Activated naive CD4-positive, alpha-beta T cell treated with anti-CD3 and anti-CD28 coated beads, Interleukin-2, amount 10 ng/mL, durations not matched to agents 7 days and 5 days (primary cell): ENCODE measurements around the gene MAP3K5.

Experiments
- CTCF ChIA-PET: fragments of 350-600 bp; sonication (Branson Sonifier 250); formaldehyde crosslinking; loops from one replicate; lab custom pipeline; 2021; ENCODE audit warnings: antibody characterized with exemption; lab: Charles Lee
- DNase-seq: peaks from one replicate; pipeline ENCODE4 v3.0.0-alpha.2; 2020
- H3K27ac Mint-ChIP-seq: one replicate; pipeline ENCODE4 v1.8.0; 2021; ENCODE audit warnings: mild to moderate bottlenecking, moderate library complexity, mixed read lengths
- H3K27me3 Mint-ChIP-seq: one replicate; pipeline ENCODE4 v1.8.0; 2021; ENCODE audit warnings: mild to moderate bottlenecking, mixed read lengths
- H3K36me3 Mint-ChIP-seq: one replicate; pipeline ENCODE4 v1.8.0; 2021; ENCODE audit warnings: mixed read lengths
- H3K4me1 Mint-ChIP-seq: one replicate; pipeline ENCODE4 v1.8.0; 2021; ENCODE audit warnings: mixed read lengths
- H3K4me3 Mint-ChIP-seq: one replicate; pipeline ENCODE4 v1.8.0; 2021; ENCODE audit warnings: mild to moderate bottlenecking, moderate library complexity, mixed read lengths
- H3K9me3 Mint-ChIP-seq: one replicate; pipeline ENCODE4 v1.8.0; 2021; ENCODE audit warnings: mixed read lengths

MAP3K5 gene

DNA sequence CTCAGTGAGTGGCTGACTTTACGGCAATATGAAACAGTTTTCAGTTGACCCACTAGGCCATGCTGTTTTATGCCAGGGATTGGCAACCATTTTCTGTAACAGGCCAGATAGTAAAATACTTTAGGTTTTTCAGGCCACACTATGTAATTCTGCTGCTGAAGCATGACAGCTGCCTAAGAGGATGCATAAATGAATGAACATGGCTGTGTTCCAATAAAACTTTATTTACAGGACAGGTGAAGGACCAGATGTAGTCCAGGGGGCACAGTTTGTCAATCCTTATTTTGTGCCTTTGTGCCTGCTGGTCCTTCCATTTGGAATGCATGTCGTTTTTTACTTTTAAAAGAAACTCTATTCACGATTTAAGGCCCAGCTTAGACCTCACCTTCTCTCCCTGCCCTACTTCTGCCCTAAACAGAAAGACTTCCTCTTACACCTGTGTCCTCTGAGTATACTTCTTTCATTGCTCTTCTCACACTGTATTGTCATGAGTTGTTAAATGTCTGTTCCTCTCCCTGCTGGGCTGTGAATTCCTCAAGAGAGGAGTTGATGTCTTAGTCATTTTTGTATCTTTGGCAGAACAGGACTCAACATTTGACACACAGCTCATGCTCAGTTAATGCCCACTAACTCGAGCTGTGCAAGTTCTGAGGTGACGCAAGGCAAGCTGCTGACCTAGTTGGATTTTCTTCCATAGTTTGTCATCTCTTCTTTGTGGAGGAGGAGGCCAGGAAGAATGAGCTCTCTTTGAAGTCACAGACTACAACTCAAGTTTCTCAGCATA, 152.0 kb downstream of the MAP3K5 start:
- Mint-ChIP-seq H3K36me3 (peaks cover 16% of the 10 kb centered on the region), H3K27me3 (no peaks in the 10 kb centered on the region), H3K4me3 (no peak overlapping the region), H3K4me1 (peaks cover 5% of the 10 kb centered on the region), H3K27ac (no peak overlapping the region), H3K9me3 (no peaks in the 10 kb centered on the region)
- CTCF ChIA-PET = interaction anchor here (1.3 to 10.8 kb wide), 2 partner anchors 59 to 148 kb away, joined by 4 to 426 read pairs; partner anchors contain the start of gene MAP3K5
- DNase-seq = no peak

DNA sequence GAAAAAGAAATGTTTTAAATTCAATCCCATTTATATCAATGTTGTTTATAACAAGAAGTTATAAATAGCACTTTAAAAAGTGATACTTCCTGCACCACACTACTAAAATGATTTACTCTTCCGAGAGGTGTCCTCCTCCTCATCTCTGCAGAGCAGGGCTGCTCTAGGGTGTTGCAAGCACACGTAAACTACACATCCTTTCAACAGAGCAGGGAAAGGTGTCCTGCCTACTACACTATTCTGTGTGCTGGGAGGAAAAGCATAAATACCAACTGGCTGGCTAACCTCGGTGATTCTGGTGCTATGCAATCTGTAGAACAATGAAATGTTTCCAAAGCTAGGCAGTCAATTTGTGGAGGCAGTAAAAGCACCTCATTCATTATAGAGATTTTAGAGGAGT, 152.6 kb downstream of the MAP3K5 start:
- Mint-ChIP-seq H3K27ac (no peak overlapping the region), H3K4me1 (peaks cover 5% of the 10 kb centered on the region), H3K36me3 (peaks cover 19% of the 10 kb centered on the region), H3K4me3 (no peak overlapping the region), H3K9me3 (no peaks in the 10 kb centered on the region), H3K27me3 (no peaks in the 10 kb centered on the region)
- CTCF ChIA-PET = interaction anchor here (10.8 kb wide), 1 partner anchor 149 kb away, joined by 426 read pairs; the partner anchor contains the start of gene MAP3K5
- no peak for DNase-seq

DNA sequence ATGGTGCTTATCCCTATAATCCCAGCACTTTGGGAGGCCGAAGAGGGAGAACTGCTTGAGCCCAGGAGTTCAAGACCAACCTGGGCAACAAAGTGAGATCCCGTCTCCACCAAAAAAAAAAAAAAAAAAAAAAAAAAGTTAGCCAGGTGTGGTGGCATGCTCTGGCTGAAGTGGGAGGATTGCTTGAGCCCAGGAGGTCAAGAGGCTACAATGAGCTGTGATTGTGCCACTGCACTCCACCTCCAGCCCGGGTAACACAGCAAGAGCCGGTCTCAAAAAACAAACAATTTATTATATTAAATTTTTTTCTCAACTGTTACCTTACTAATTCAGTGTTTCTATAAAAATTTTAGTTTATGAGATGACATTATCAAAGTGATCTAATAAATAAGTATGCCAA, 156.7 kb downstream of the MAP3K5 start:
- Mint-ChIP-seq H3K36me3 (peaks cover 39% of the 10 kb centered on the region), H3K4me1 (peaks cover 11% of the 10 kb centered on the region), H3K27ac (no peak overlapping the region), H3K27me3 (no peaks in the 10 kb centered on the region), H3K4me3 (no peak overlapping the region), H3K9me3 (no peaks in the 10 kb centered on the region)
- no peak for DNase-seq
- CTCF ChIA-PET = interaction anchor here (1.2 to 2.0 kb wide), 2 partner anchors 10 to 14 kb away, joined by 4 to 11 read pairs; no protein-coding TSS in a partner anchor

DNA sequence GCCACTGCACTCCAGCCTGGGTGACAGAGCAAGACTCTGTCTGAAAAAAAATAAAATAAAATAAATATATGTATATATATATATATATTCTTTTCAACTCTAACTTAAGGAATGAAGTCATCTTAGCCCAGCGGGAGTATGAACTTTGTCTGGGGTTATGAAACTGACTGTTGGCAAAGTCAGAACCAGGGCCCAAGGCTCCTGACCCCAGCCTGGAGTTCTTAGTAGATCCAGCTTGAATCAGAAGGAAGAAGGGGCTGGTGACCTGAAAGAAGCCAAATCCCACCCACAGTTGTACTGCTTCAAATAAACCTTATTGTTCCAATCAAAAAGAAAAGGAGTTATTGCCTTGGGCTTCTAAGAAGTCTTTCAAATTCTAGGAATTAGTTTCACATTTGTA, 158.9 kb downstream of the MAP3K5 start:
- Mint-ChIP-seq H3K27me3 (no peaks in the 10 kb centered on the region), H3K27ac (peak overlapping the region; percentile 80), H3K9me3 (no peaks in the 10 kb centered on the region), H3K4me3 (no peak overlapping the region), H3K4me1 (peaks cover 11% of the 10 kb centered on the region), H3K36me3 (peaks cover 44% of the 10 kb centered on the region)
- CTCF ChIA-PET = interaction anchor here (0.8 to 1.4 kb wide), 4 partner anchors 11 to 159 kb away, joined by 3 to 5 read pairs (median 4); partner anchors contain the start of gene MAP3K5
- DNase-seq = no peak

DNA sequence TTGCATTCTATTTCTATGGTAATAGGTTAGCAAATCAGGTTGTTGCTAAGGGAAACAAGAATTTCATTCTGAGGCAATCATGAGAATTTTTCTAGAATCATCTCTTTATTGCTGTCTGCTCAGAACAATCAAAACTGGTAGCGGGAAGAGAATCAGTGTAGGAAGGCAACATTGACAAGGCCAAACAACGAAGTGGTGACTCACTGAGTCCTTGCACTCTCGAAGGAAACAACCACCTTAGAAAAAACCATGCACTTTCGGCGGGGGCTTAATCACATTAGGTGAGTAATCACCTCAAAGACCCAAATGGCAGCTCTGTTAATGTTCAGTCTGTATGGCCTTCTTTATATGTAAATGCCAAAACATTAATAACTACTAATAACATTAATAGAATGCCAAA, 163.3 kb downstream of the MAP3K5 start:
- CTCF ChIA-PET = interaction anchor here (3.2 kb wide), 1 partner anchor 15 kb away, joined by 18 read pairs; no protein-coding TSS in a partner anchor
- Mint-ChIP-seq H3K36me3 (peaks cover 35% of the 10 kb centered on the region), H3K4me3 (no peak overlapping the region), H3K27me3 (no peaks in the 10 kb centered on the region), H3K27ac (no peak overlapping the region), H3K9me3 (no peaks in the 10 kb centered on the region), H3K4me1 (peaks cover 11% of the 10 kb centered on the region)
- no peak for DNase-seq

DNA sequence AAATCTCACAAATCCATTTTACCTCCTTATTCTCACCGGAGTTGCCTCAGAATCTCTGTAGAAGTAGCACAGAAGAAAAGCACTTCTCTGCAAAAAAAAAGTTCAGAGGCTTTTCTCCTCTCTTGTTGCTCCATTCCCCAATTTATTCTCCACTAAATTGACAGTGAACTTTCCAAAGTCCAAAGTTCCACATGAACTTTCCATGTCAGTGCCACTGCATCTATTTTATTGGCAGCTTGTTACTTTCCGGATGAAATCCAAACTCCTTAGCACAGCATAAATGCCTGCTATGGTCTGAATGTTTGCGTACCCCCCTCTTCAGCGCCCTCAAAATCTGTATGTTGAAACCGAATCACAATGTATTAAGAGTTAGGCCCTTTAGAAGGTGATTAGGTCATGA, 165.1 kb downstream of the MAP3K5 start:
- Mint-ChIP-seq H3K4me1 (no peaks in the 10 kb centered on the region), H3K4me3 (no peak overlapping the region), H3K27ac (no peak overlapping the region), H3K9me3 (no peaks in the 10 kb centered on the region), H3K27me3 (no peaks in the 10 kb centered on the region), H3K36me3 (peaks cover 36% of the 10 kb centered on the region)
- no peak for DNase-seq
- CTCF ChIA-PET = interaction anchor here (3.7 kb wide), 1 partner anchor 17 kb away, joined by 12 read pairs; no protein-coding TSS in a partner anchor

DNA sequence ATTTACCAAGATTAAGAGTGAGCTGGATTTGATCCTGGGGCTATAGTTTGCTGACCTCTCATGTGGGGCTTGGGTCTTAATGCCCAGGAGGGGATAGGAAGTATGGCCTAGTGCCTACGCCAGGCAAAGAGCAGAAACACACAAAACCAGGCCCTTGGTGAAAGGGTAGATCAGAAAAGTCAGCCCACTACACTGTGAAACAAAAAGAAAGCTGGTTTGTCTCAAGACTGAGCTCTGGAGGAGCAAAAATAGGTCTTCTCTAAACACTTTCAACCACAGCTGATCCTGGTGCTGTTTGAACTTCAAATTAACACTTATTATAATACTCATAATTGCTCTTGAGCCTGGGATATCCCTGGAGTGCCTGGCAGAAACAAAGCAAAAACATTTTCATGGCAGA, 167.0 kb downstream of the MAP3K5 start:
- Mint-ChIP-seq H3K27me3 (no peaks in the 10 kb centered on the region), H3K27ac (no peak overlapping the region), H3K36me3 (peaks cover 30% of the 10 kb centered on the region), H3K4me1 (no peaks in the 10 kb centered on the region), H3K4me3 (no peak overlapping the region), H3K9me3 (no peaks in the 10 kb centered on the region)
- CTCF ChIA-PET = interaction anchor here (3.7 kb wide), 1 partner anchor 19 kb away, joined by 12 read pairs; no protein-coding TSS in a partner anchor
- DNase-seq = no peak

DNA sequence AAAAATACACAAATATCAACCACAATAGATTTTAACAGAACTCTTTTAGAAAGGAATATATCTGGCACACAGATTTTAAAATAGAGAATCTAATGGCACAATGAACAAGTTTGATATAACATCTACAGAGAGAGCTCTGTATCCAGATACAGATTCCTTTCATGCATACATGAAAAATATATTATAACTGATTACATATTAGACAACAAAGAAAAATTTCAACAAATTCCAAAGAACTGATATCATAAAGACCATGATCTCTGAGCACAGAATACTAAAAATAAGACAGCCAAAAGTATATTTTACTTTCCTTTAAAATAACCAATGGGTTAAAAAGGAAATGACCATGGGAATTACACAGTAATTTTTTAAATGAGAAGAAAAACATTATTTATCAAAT, 167.9 kb downstream of the MAP3K5 start:
- Mint-ChIP-seq H3K27ac (no peak overlapping the region), H3K36me3 (peaks cover 31% of the 10 kb centered on the region), H3K4me1 (no peaks in the 10 kb centered on the region), H3K27me3 (no peaks in the 10 kb centered on the region), H3K4me3 (no peak overlapping the region), H3K9me3 (no peaks in the 10 kb centered on the region)
- CTCF ChIA-PET = interaction anchor here (3.7 kb wide), 1 partner anchor 20 kb away, joined by 12 read pairs; no protein-coding TSS in a partner anchor
- no peak for DNase-seq

DNA sequence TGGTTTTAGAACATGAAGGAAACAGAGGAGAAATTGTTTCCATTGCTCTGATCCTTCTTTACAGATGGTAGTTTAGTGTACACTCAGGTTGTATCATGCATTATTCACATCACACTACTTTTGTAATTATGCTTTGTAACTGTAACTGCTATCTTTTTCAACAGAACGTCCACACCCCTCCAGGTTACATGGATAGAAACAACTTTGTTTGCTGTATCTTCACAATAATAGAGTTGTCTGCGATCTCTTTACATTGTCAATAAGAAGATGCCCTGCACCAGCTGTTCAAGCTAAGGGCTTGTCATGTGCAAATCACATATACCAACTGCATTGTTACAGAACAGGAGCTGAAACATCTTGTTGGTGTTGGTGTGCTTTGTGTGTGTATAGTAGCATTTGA, 174.2 kb downstream of the MAP3K5 start:
- H3K4me1 Mint-ChIP-seq = no peaks in the 10 kb centered on the region
- no peaks in the 10 kb centered on the region for H3K9me3 Mint-ChIP-seq
- H3K27ac Mint-ChIP-seq = no peak overlapping the region
- H3K4me3 Mint-ChIP-seq = no peak overlapping the region
- no peaks in the 10 kb centered on the region for H3K27me3 Mint-ChIP-seq
- CTCF ChIA-PET = interaction anchor here (1.6 kb wide), 1 partner anchor 174 kb away, joined by 5 read pairs; the partner anchor contains the start of gene MAP3K5
- no peak for DNase-seq
- H3K36me3 Mint-ChIP-seq = peaks cover 37% of the 10 kb centered on the region

DNA sequence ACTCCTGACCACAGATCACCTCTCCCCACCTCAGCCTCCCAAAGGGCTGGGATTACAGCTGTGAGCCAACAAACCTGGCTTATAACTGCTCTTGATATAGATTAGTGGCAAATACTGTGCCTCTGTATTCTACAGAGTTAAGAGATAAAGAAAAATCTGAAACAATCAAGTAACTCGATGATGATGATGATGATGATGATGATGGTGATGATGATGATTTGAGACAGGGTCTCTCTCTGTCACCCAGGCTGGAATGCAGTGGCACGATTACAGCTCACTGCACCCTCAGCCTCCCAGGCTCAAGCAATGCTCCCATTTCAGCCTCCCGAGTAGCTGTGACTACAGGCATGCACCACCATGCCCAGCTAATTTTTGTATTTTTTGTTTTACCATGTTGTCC, 175.8 kb downstream of the MAP3K5 start:
- no peaks in the 10 kb centered on the region for H3K27me3 Mint-ChIP-seq
- H3K4me1 Mint-ChIP-seq = no peaks in the 10 kb centered on the region
- no peak for DNase-seq
- no peak overlapping the region for H3K27ac Mint-ChIP-seq
- CTCF ChIA-PET = interaction anchor here (0.9 kb wide), 1 partner anchor 29 kb away, joined by 3 read pairs; no protein-coding TSS in a partner anchor
- H3K36me3 Mint-ChIP-seq = peaks cover 40% of the 10 kb centered on the region
- H3K9me3 Mint-ChIP-seq = no peaks in the 10 kb centered on the region
- H3K4me3 Mint-ChIP-seq = no peak overlapping the region

DNA sequence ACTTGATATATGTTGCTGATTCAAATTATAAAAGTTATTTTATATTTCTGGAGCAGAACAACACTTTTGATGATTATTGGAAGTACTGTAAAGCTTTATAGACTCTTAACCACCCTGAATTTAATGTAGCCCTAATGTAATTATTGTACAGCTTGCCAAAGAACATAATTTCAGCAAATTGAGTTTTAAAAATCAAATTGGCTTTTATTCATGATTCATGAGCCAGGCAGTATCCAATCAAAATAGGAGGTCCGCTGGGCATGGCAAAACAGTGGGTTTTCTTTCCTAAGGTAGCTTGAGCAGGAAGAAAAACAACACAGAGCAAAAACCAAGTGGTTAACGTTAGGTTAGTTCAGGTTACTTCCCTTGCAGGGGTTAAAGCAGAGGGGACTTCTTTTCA, 177.3 kb downstream of the MAP3K5 start:
- Mint-ChIP-seq H3K9me3 (no peaks in the 10 kb centered on the region), H3K27me3 (no peaks in the 10 kb centered on the region), H3K4me3 (no peak overlapping the region), H3K4me1 (peaks cover 10% of the 10 kb centered on the region), H3K36me3 (peaks cover 45% of the 10 kb centered on the region), H3K27ac (no peak overlapping the region)
- CTCF ChIA-PET = no interaction called here
- no peak for DNase-seq

DNA sequence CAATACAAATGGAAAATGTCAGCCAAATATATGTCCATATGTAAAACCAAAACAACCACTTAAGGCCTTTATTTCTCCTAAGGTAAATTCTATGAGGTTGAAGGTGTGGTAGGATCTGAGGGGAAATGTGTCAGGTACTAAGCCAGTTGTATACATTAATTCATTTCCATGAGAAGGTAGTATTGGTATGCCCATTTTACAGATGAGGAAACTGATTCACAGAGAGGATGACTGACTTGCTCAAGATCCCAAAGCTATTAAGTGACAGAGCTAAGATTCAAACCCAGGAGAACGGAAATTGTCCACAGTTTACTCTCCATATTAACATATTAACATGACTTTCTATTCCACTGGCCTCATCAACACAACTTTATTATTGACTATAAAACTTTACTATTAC, 177.9 kb downstream of the MAP3K5 start:
- H3K4me3 Mint-ChIP-seq = no peak overlapping the region
- no peak for DNase-seq
- H3K4me1 Mint-ChIP-seq = peaks cover 16% of the 10 kb centered on the region
- CTCF ChIA-PET = interaction anchor here (1.0 kb wide), 1 partner anchor 30 kb away, joined by 3 read pairs; no protein-coding TSS in a partner anchor
- H3K9me3 Mint-ChIP-seq = no peaks in the 10 kb centered on the region
- H3K27me3 Mint-ChIP-seq = no peaks in the 10 kb centered on the region
- no peak overlapping the region for H3K27ac Mint-ChIP-seq
- H3K36me3 Mint-ChIP-seq = peaks cover 42% of the 10 kb centered on the region

DNA sequence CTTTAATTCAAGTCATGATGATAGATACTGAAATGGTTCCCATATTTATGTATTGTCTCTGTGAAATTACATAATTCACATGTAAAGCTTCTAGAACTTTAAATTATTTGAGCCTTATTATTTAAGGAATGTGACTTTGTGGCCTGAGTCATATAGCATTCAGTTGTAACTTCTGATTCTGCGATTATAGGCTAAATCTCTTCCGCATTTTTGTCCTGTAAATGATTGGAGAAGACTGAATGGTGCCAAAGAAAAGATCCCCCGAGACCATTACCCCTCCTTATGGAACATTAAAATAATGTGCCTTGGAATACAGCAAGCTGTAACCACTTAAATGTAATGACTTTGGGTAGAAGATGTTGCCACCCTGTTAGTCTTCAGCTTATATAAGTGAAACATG, 178.8 kb downstream of the MAP3K5 start:
- H3K4me1 Mint-ChIP-seq = peaks cover 17% of the 10 kb centered on the region
- CTCF ChIA-PET = interaction anchor here (0.9 to 1.0 kb wide), 2 partner anchors 31 to 179 kb away, joined by 3 to 9 read pairs; partner anchors contain the start of gene MAP3K5
- H3K4me3 Mint-ChIP-seq = no peak overlapping the region
- peaks cover 43% of the 10 kb centered on the region for H3K36me3 Mint-ChIP-seq
- no peak overlapping the region for H3K27ac Mint-ChIP-seq
- no peaks in the 10 kb centered on the region for H3K9me3 Mint-ChIP-seq
- no peaks in the 10 kb centered on the region for H3K27me3 Mint-ChIP-seq
- DNase-seq = no peak

DNA sequence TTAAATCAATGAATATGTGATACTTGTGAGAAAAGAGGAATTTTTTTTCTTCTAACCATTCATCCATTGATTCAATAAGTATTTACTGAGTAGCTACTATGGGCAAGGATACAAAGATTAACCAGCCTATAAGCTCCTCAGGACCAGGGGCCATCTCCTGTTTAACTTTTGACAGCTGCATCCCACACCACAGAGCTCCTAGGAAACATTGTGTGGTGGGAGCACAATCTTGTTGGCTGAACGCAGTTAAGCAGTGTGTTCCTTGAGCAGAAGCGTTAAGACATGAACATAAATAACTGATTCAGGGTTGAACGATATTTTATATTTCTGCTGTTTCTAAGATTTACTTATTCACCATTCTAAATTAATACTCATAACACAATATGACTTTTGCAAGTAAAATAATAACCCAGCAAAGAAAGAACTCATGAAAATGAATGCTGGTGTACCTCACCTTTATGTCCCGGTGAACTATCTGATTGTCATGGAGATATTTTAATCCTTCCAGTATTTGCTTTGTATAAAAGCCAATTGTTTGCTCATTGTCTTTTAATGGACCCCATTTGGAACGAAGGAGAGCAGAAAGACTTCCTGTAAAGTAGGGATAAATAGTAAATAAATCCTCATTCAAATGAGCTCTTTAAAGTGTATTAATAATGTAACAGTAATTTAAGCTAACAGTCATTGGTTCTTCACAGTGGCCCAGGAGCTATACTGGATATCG, 179.4 kb downstream of the MAP3K5 start:
- H3K4me3 Mint-ChIP-seq = no peak overlapping the region
- H3K4me1 Mint-ChIP-seq = peaks cover 22% of the 10 kb centered on the region
- H3K27ac Mint-ChIP-seq = no peak overlapping the region
- CTCF ChIA-PET = interaction anchor here (0.8 to 2.2 kb wide), 6 partner anchors 10 to 180 kb away, joined by 3 to 9 read pairs (median 6); partner anchors contain the start of gene MAP3K5
- no peaks in the 10 kb centered on the region for H3K9me3 Mint-ChIP-seq
- no peak for DNase-seq
- H3K36me3 Mint-ChIP-seq = peaks cover 46% of the 10 kb centered on the region
- no peaks in the 10 kb centered on the region for H3K27me3 Mint-ChIP-seq
